ENCODE results near the gene JAK1.
"Not testable (repeated sequence)": the region's sequence is repeated elsewhere in the genome, so short reads cannot be mapped to it uniquely, and the experiment has no call there.

- not testable (repeated sequence) for TF ChIP-seq POLR2A, CTCF, POLR2AphosphoS5 (IDR thresholded peaks at IDR 0.05)
These were observed 35.7 kb downstream of the JAK1 start for GRCh38 chr1:64930640-64931039.

Data from breast epithelium (tissue), 3 donors.